Panc1 (cell line): ENCODE measurements around the gene RAB32.

Experiments used
- TCF7L2 ChIP-seq: IDR thresholded peaks from 2 replicates; pipeline ENCODE4 v1.6.1; 2011; ENCODE audit warnings: mild to moderate bottlenecking, low read depth, low read length, inconsistent platforms
- TF ChIP-seq, protein P1 (sequence below): fragments of 450-650 bp; IDR thresholded peaks from 2 replicates; pipeline ENCODE4 v1.5.1; 2017; ENCODE audit warnings: mild to moderate bottlenecking

DNA sequence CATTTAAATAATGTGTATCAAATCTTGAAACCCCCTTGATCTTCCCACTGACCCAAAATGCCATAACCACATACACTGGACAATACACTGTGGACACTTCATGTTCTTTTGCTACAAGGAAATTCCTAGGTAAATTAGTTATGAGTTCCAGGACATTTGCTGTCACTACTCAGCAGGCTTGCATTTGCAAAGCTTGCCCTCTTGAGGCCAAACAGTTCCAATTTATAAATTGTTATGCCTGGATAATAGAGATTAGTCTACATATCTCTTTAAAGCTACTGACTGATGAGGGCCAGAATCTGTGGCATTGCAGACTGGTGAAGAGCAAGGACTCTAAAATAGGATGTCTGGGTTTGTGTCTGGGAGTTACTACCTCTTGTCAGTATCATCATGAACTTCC is 17.4 kb upstream of the RAB32 start:
- TF ChIP-seq, protein P1, sequence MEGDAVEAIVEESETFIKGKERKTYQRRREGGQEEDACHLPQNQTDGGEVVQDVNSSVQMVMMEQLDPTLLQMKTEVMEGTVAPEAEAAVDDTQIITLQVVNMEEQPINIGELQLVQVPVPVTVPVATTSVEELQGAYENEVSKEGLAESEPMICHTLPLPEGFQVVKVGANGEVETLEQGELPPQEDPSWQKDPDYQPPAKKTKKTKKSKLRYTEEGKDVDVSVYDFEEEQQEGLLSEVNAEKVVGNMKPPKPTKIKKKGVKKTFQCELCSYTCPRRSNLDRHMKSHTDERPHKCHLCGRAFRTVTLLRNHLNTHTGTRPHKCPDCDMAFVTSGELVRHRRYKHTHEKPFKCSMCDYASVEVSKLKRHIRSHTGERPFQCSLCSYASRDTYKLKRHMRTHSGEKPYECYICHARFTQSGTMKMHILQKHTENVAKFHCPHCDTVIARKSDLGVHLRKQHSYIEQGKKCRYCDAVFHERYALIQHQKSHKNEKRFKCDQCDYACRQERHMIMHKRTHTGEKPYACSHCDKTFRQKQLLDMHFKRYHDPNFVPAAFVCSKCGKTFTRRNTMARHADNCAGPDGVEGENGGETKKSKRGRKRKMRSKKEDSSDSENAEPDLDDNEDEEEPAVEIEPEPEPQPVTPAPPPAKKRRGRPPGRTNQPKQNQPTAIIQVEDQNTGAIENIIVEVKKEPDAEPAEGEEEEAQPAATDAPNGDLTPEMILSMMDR = peak; percentile 29; the same call in 1 of the 2 replicates
- TF ChIP-seq TCF7L2 = no peak
